Pancreas (tissue), 10 donors: Measurements from ENCODE around the gene GLP2R. TPM values are rescaled to one million over a fixed set of nuclear protein-coding genes. Genes with fewer than 3 reads are reported as not detected.

ENCODE experiments used
- ATAC-seq, 4 donors: fragments of 200-7000 bp; cut with Tn5 transposase; one replicate each; pipeline versions ENCODE4 v1.8.0 to v1.9.1; 2020; ENCODE audit warnings: mild to moderate bottlenecking in 4 of 4, moderate library complexity in 4 of 4
- DNase-seq, 6 donors: peaks; one replicate each; pipeline ENCODE4 v3.0.0-alpha.2; 2020
- FAIRE-seq: peaks from 2 replicates; lab custom pipeline; 2012; peaks lifted over from hg19 to GRCh38; lab: Jason Lieb, UNC
- H3K27ac ChIP-seq, 4 donors: fragments of 200-600 bp; sonication (generic); 1 replicate in 3 of 4; 2 replicates in 1 of 4; pipeline versions ENCODE4 v1.5.0 to v1.8.0; 2020
- H3K27me3 ChIP-seq, 4 donors: fragments of 200-600 bp; one replicate each; pipeline ENCODE4 v1.8.0; 2021
- H3K36me3 ChIP-seq, 3 donors: fragments of 200-600 bp; sonication (generic) in 1 of 3; one replicate each; pipeline versions ENCODE4 v1.5.0 to v1.8.0; 2020 to 2021
- H3K4me1 ChIP-seq, 3 donors: fragments of 200-600 bp; one replicate each; pipeline ENCODE4 v1.8.0; 2021
- H3K4me3 ChIP-seq, 4 donors: fragments of 200-600 bp; sonication (generic) in 2 of 4; one replicate each; pipeline versions ENCODE4 v1.5.0 to v1.8.0; 2020 to 2021
- H3K9me3 ChIP-seq, 4 donors: fragments of 200-600 bp; one replicate each; pipeline ENCODE4 v1.8.0; 2021
- WGBS, 2 donors: extraction: QIAGEN DNeasy Blood & Tissue Kit; methylation state at CpG; one replicate each; pipeline ENCODE4 v1.1.7; 2013; 5-methylcytosine and 5-hydroxymethylcytosine counted together
- intact Hi-C, 3 donors: fragments of 100-400 bp; cut with DNase I; formaldehyde crosslinking; loops; one replicate each; pipeline versions ENCODE4 v1.11.1 to v1.14.2; 2022
- polyA plus RNA-seq, 2 donors: library from polyadenylated mRNA; stranded (reverse); fragments of 200-250 nt; gene quantifications; one replicate each; pipeline ENCODE4 v1.2.3, GENCODE V29; 2013
- total RNA-seq, 6 donors: library from RNA; stranded (reverse); fragmentation: NEBNext Ultra II Directional in 4 of 6; extraction: Animal tissue kit (Norgen Biotek cat#: 25700) in 4 of 6; gene quantifications; one replicate each; pipeline versions ENCODE4 v1.2.1 to v1.2.4, GENCODE V29; 2021 to 2023
- TF ChIP-seq, protein P1 (sequence below), 4 donors: fragments of 200-600 bp; sonication (generic) in 3 of 4; IDR thresholded peaks; one replicate each; pipeline versions ENCODE4 v1.5.0 to v1.8.0; 2021; ENCODE audit warnings: antibody characterized with exemption in 4 of 4
- donor health status: healthy with polysubstance abuse.
- donor health status: DM: no; HTN: no; CAD: no; lungs with moderate emphysema.
- donor health status: DM: no; HTN: no; CAD: no.
- donor health status: control.
- donor health status: control.
- donor health status: Bipolar disorder and iron deficiency.
- donor health status: DM: yes; HTN: yes; CAD: no.
- donor health status: DM: no; HTN: no; CAD: no.
- donor health status: DM: no; HTN: no; CAD: no.
- donor health status: DM: yes; HTN: yes; CAD: no.

Gene GLP2R
- total and polyA plus RNA-seq, 8 donors, result 0.39 to 1.7 (median 0.97) TPM

DNA sequence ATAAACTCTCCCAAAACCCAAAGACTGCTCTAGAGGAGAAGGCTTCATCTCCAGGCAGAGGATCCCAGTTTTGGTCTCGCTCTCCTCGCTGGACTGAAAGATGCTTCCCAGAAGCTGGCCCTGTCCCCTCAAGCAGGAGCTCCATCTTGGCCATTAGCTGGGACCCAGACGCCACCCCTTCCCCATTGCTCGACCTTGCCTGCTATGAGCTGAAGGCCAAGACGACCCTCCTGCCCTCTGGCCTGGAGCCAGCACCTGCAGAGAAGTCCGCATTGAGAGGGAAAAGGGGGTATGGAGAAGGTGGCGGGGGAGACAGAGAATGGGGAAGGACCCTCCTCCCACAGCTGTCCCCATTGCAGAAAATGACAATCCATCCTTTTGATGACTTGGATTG lies 82.9 kb downstream of the GLP2R start:
- WGBS, 2 donors, result 31 to 40% methylated on average over 7 of the region's 7 CpGs
- TF ChIP-seq, protein P1, sequence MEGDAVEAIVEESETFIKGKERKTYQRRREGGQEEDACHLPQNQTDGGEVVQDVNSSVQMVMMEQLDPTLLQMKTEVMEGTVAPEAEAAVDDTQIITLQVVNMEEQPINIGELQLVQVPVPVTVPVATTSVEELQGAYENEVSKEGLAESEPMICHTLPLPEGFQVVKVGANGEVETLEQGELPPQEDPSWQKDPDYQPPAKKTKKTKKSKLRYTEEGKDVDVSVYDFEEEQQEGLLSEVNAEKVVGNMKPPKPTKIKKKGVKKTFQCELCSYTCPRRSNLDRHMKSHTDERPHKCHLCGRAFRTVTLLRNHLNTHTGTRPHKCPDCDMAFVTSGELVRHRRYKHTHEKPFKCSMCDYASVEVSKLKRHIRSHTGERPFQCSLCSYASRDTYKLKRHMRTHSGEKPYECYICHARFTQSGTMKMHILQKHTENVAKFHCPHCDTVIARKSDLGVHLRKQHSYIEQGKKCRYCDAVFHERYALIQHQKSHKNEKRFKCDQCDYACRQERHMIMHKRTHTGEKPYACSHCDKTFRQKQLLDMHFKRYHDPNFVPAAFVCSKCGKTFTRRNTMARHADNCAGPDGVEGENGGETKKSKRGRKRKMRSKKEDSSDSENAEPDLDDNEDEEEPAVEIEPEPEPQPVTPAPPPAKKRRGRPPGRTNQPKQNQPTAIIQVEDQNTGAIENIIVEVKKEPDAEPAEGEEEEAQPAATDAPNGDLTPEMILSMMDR (IDR thresholded peaks at IDR 0.05), result no peak

DNA sequence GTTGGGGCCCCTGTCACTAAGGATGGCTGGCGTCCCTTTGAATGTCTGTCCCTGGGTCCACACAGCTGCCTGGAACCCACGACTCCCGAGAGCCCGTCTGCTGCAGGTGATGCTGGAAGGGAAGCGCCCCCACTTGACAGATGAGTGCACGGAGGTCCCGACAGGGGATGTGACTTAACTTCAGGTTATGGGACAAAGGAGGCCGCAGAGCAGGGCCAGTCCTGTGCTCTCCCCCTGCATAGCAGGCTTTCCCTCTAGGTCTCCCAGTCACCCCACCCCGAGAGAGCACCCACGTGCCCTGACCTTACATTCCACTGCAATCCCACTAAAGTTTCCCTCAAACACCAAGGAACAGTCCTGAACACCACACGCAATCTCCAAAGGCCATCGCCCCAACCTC lies 85.4 kb downstream of the GLP2R start:
- TF ChIP-seq, protein P1 (IDR thresholded peaks at IDR 0.05), result no peak
- ATAC-seq, result no peak
- Histone ChIP-seq H3K27me3 (no peaks in the 10 kb centered on the region), H3K4me3 (no peak overlapping the region), H3K9me3 (no peaks in the 10 kb centered on the region), H3K36me3 (no peaks in the 10 kb centered on the region), H3K27ac (no peak overlapping the region), H3K4me1 (no peaks in the 10 kb centered on the region)
- intact Hi-C loops, result no loop called here
- 47 to 51% methylated on average over 12 of the region's 12 CpGs for whole genome bisulfite sequencing, 2 donors
- no peak for FAIRE-seq
- no peak for DNase-seq

More for the DNA sequence above, 82.9 kb downstream of the GLP2R start:
- Histone ChIP-seq H3K9me3 (no peaks in the 10 kb centered on the region), H3K4me1 (no peaks in the 10 kb centered on the region), H3K36me3 (no peaks in the 10 kb centered on the region), H3K4me3 (no peak overlapping the region), H3K27me3 (no peaks in the 10 kb centered on the region), H3K27ac (no peak overlapping the region)
- DNase-seq (no peak), FAIRE-seq (no peak), ATAC-seq (no peak)
- intact Hi-C loops, result no loop called here

GRCh38 chr17:9912121-9913099 lies 86.7 kb downstream of the GLP2R start:
- Histone ChIP-seq H3K27me3 (no peaks in the 10 kb centered on the region), H3K4me1 (no peaks in the 10 kb centered on the region), H3K9me3 (no peaks in the 10 kb centered on the region), H3K36me3 (no peaks in the 10 kb centered on the region), H3K27ac (no peak overlapping the region), H3K4me3 (no peak overlapping the region)
- intact Hi-C loops, result no loop called here
- DNase-seq (no peak), ATAC-seq (no peak), FAIRE-seq (no peak)
- 54 to 73% methylated on average over 18 of the region's 18 CpGs for WGBS, 2 donors
- TF ChIP-seq, protein P1 (IDR thresholded peaks at IDR 0.05), result no peak

- Histone ChIP-seq H3K9me3 (no peaks in the 10 kb centered on the region), H3K27me3 (no peaks in the 10 kb centered on the region), H3K27ac (no peak overlapping the region), H3K4me3 (no peak overlapping the region), H3K4me1 (no peaks in the 10 kb centered on the region), H3K36me3 (no peaks in the 10 kb centered on the region)
- FAIRE-seq, result no peak
- TF ChIP-seq, protein P1 (IDR thresholded peaks at IDR 0.05), result no peak
- ATAC-seq, result no peak
- DNase-seq, result no peak
- 60 to 80% methylated on average over 5 of the region's 5 CpGs for WGBS, 2 donors
- intact Hi-C loops, result no loop called here
Observed at GRCh38 chr17:9913476-9913875, 87.8 kb downstream of the GLP2R start.

- ATAC-seq (no peak), FAIRE-seq (no peak), DNase-seq (no peak)
- Histone ChIP-seq H3K9me3 (no peaks in the 10 kb centered on the region), H3K27me3 (no peaks in the 10 kb centered on the region), H3K4me1 (no peaks in the 10 kb centered on the region), H3K27ac (no peak overlapping the region), H3K4me3 (no peak overlapping the region), H3K36me3 (no peaks in the 10 kb centered on the region)
- intact Hi-C loops, result no loop called here
- 55 to 57% methylated on average over 8 of the region's 8 CpGs for WGBS, 2 donors
- TF ChIP-seq, protein P1 (IDR thresholded peaks at IDR 0.05), result no peak
Observed at GRCh38 chr17:9916108-9916507, 90.4 kb downstream of the GLP2R start.
